Loucy (cell line): Measurements from ENCODE around the gene TMEM178A.

Source experiments
- EZH2phosphoT487 ChIP-seq: fragments of 200-600 bp; IDR thresholded peaks from 2 replicates; pipeline ENCODE4 v1.6.1; 2018; ENCODE audit warnings: antibody characterized with exemption, mild to moderate bottlenecking, moderate library complexity, borderline replicate concordance
- TF ChIP-seq, protein P1 (sequence below): fragments of 200-600 bp; sonication (generic); conservative IDR thresholded peaks from 2 replicates; pipeline ENCODE4 v1.5.1; 2014; ENCODE audit warnings: mild to moderate bottlenecking, antibody characterized with exemption, low read length

- TF ChIP-seq, protein P1, sequence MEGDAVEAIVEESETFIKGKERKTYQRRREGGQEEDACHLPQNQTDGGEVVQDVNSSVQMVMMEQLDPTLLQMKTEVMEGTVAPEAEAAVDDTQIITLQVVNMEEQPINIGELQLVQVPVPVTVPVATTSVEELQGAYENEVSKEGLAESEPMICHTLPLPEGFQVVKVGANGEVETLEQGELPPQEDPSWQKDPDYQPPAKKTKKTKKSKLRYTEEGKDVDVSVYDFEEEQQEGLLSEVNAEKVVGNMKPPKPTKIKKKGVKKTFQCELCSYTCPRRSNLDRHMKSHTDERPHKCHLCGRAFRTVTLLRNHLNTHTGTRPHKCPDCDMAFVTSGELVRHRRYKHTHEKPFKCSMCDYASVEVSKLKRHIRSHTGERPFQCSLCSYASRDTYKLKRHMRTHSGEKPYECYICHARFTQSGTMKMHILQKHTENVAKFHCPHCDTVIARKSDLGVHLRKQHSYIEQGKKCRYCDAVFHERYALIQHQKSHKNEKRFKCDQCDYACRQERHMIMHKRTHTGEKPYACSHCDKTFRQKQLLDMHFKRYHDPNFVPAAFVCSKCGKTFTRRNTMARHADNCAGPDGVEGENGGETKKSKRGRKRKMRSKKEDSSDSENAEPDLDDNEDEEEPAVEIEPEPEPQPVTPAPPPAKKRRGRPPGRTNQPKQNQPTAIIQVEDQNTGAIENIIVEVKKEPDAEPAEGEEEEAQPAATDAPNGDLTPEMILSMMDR, result no peak
- no peak for TF ChIP-seq EZH2phosphoT487
Observed at GRCh38 chr2:39621596-39621995, 44.1 kb upstream of the TMEM178A start.
